GM21423 (cell line): ENCODE data around the gene MAN2C1.
"Not testable (repeated sequence)": the region's sequence is repeated elsewhere in the genome, so short reads cannot be mapped to it uniquely, and the experiment has no call there.

Experiments
- ATAC-seq: cut with Tn5 transposase; IDR thresholded peaks from one replicate; pipeline ENCODE4 v1.9.1; 2021; ENCODE audit warnings: mild to moderate bottlenecking, moderate library complexity; ENCODE audit not compliant: unreplicated experiment

MAN2C1 gene

DNA sequence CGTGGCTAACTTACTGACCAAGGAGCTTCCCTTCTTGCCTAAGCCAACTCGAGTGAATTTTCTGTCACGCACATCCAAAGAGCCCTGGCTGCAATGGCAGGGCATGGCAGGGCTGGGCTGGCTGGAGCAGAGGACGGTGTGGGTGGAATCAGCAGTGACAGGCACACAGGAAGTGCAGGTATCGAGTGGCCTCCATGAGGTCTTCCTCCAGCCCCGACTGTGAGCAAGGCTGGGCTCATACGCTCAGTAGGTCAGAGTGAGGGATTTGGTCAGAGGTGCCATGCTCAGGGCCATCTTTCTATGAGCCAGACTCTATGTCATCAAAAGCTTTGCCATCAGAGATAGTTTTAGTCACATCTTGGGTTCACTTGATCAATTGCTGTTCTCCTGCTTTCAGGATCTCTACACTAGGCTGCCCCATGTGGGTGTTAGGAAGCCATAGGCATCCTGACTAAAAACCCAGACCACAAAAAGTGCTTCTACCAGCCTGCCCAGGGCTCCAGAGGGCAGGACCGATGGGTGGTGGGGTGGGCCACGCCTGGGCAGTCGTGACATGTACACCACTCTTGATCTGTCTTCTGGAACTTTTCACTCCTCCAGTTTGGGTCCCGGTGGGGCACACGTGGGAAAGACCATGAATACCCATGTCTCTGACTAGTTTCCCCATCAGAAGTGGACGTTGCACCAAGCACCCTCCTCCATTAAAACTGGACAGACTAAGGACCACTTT lies 55.1 kb downstream of the MAN2C1 start:
- no peak for ATAC-seq

DNA sequence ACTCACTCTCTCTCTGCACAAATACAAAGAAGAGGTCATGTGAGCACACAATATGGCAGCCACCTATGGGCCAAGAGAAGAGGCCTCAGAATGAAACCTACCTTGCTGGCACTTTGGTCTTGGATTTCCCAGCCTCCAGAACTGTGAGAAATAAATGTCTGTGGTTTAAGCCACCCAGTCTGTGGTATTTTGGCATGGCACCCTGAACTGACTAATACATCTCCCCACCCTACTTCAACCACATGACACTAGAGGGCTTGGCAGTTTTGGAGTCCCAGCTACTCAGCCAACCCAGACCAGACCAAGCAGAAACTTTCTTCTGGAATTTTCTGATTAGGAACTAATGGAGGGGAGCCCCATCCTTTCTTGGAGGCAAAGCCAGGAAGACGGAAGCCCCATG lies 55.9 kb downstream of the MAN2C1 start:
- not testable (repeated sequence) for ATAC-seq

DNA sequence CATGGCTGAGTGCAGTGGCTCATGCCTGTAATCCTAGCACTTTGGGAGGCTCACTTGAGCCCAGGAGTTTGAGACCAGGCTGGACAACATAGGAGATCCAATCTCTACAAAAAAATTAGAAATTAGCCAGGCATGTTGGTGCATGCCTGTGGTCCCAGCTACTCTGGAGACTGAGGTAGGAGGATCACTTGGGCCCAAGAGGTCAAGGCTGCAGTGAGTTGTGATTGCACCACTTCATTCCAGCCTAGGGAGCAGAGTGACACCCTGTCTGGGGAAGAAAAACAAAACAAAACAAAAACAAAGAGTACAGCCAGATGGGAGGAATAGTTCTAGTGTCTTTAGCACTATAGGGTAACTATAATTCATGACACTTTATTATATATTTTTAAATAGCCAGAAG lies 58.7 kb downstream of the MAN2C1 start:
- no peak for ATAC-seq

DNA sequence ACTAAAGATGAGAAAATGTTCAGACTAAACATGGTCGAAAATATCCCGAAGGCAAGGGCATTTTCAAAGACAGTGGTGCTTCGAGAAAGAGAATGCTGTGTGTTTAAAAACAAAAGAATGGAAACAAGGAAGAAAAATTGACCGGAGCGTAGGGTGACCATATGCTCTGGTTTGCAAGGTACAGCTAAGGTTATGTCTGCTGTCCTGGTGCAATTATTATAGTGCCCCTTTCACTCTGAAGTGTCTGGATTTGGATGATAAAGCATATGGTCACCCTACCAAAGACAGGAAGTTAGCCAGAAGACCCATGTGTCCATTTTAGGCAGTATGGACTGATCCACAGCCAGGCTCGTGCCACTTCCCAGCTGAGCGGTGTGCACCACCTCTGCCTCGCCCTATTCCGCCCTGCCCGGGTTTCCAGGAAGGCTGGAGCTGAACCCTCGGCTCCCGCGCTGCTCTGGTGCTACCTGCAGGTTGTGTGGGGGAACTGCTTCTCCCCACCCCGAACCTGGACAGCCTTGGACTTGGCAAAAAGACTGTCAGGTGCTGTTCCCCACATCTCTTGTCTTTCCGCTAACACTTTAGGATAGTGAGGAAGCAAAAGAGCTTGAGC lies 60.5 kb downstream of the MAN2C1 start:
- ATAC-seq = no peak

DNA sequence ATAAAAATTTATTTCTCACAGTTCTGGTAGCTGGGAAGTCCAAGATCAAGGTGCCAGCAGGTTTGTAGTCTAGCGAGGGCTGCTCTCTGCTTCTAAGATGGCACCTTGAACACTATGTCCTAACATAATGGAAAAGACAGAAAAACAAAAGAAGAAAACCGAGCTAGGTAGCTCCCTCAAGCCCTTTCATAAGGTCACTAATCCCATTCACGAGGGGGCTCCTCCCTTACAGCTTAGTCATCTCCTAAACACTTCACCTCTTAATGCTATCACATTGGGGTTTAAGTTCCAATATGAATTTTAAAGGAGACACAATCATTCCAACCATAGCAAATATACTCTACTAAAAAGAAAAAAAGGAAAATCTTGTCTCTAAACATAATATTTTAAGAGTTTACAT lies 62.2 kb downstream of the MAN2C1 start:
- ATAC-seq = no peak
